GM12891 (cell line): ENCODE measurements around the gene ABCG1.

Source experiments
- PAX5 ChIP-seq: IDR thresholded peaks from 2 replicates; pipeline ENCODE4 v1.6.1; 2011; ENCODE audit warnings: low read length, moderate library complexity, mild to moderate bottlenecking; ENCODE audit not compliant: insufficient read depth, severe bottlenecking
- POLR2A ChIP-seq: IDR thresholded peaks from 2 replicates; pipeline ENCODE4 v1.6.1; 2011; ENCODE audit warnings: low read depth, low read length, control low read depth
- POLR2AphosphoS5 ChIP-seq: IDR thresholded peaks from 2 replicates; pipeline ENCODE4 v1.6.1; 2011; ENCODE audit warnings: low read depth, low read length, control low read depth
- POU2F2 ChIP-seq: IDR thresholded peaks from 2 replicates; pipeline ENCODE4 v1.6.1; 2011; ENCODE audit warnings: low read depth, mild to moderate bottlenecking, control low read depth, low read length, moderate library complexity
- SPI1 ChIP-seq: IDR thresholded peaks from 2 replicates; pipeline ENCODE4 v1.6.1; 2011; ENCODE audit warnings: low read depth, low read length, control low read depth
- TAF1 ChIP-seq: IDR thresholded peaks from 2 replicates; pipeline ENCODE4 v1.6.1; 2011; ENCODE audit warnings: low read depth, low read length, control low read depth

GRCh38 chr21:42230636-42231035, 11.7 kb downstream of the ABCG1 start:
- TF ChIP-seq POLR2AphosphoS5: no peak
- TF ChIP-seq POLR2A: no peak
- TF ChIP-seq PAX5: no peak
- TF ChIP-seq TAF1: no peak
- TF ChIP-seq POU2F2: no peak
- no peak for TF ChIP-seq SPI1
